Naive thymus-derived CD8-positive, alpha-beta T cell (primary cell): ENCODE results near the gene RBM18. TPM values are rescaled to one million over a fixed set of nuclear protein-coding genes. Genes with fewer than 3 reads are reported as not detected.

Experiments used
- ATAC-seq, 2 donors: fragments of 150-1000 bp; cut with Tn5 transposase in 1 of 2; sonication (Bioruptor Pico), chemical (Tn5 transposase) in 1 of 2; 1 replicate in 1 of 2; 2 replicates in 1 of 2; pipeline ENCODE4 v1.10.0; 2021; ENCODE audit warnings: mild to moderate bottlenecking in 2 of 2, moderate library complexity in 2 of 2
- POLR2A ChIA-PET: fragments of 350-600 bp; sonication (Branson Sonifier 250); formaldehyde crosslinking; loops from one replicate; lab custom pipeline; 2021; ENCODE audit warnings: antibody characterized with exemption; lab: Charles Lee
- DNase-seq, 10 donors: peaks; one replicate each; pipeline versions ENCODE4 v3.0.0 to v3.0.0-alpha.2; 2020 to 2022
- H3K27ac Mint-ChIP-seq, 10 donors: one replicate each; pipeline ENCODE4 v1.8.0; 2020 to 2022; ENCODE audit warnings: mild to moderate bottlenecking in 10 of 10, mixed read lengths in 10 of 10, moderate library complexity in 4 of 10, inconsistent platforms in 1 of 10
- H3K27me3 Mint-ChIP-seq, 5 donors: one replicate each; pipeline ENCODE4 v1.8.0; 2021 to 2022; ENCODE audit warnings: mixed read lengths in 5 of 5
- H3K36me3 Mint-ChIP-seq, 3 donors: one replicate each; pipeline ENCODE4 v1.8.0; 2020 to 2022; ENCODE audit warnings: mixed read lengths in 3 of 3, mild to moderate bottlenecking in 2 of 3, inconsistent platforms in 1 of 3
- H3K4me1 Mint-ChIP-seq, 4 donors: one replicate each; pipeline ENCODE4 v1.8.0; 2021 to 2022; ENCODE audit warnings: mixed read lengths in 4 of 4
- H3K4me3 Mint-ChIP-seq, 10 donors: one replicate each; pipeline ENCODE4 v1.8.0; 2020 to 2022; ENCODE audit warnings: mild to moderate bottlenecking in 10 of 10, mixed read lengths in 10 of 10, moderate library complexity in 6 of 10, inconsistent platforms in 1 of 10
- H3K9me3 Mint-ChIP-seq, 9 donors: one replicate each; pipeline ENCODE4 v1.8.0; 2020 to 2022; ENCODE audit warnings: mixed read lengths in 9 of 9, mild to moderate bottlenecking in 3 of 9, inconsistent platforms in 1 of 9, moderate library complexity in 1 of 9
- polyA plus RNA-seq, 3 donors: library from polyadenylated mRNA; unstranded; fragments of 300-500 nt; fragmentation: Illumina TruSeq; gene quantifications; one replicate each; pipeline ENCODE4 v1.2.3, GENCODE V29; 2021
- total RNA-seq, 8 experiments: library from RNA in 2 of 8; stranded (reverse) in 2 of 8; gene quantifications; one replicate each; pipeline ENCODE4 v1.2.3 and lab custom pipeline; 2021 to 2026

Gene RBM18
- total and polyA plus RNA-seq, 5 experiments from 2014 or later, result 15.1 to 19.8 (median 16.5) TPM

- H3K4me1 Mint-ChIP-seq, result no peaks in the 10 kb centered on the region
- ATAC-seq, result no peak
- no peaks in the 10 kb centered on the region for H3K9me3 Mint-ChIP-seq
Measured at GRCh38 chr9:122190597-122191381, 73.9 kb downstream of the RBM18 start.

GRCh38 chr9:122188369-122188768 is 76.3 kb downstream of the RBM18 start:
- Mint-ChIP-seq H3K4me3 (no peak overlapping the region), H3K27ac (no peak overlapping the region), H3K36me3 (no peaks in the 10 kb centered on the region), H3K9me3 (no peaks in the 10 kb centered on the region), H3K27me3 (peaks cover 0 to 4% (median 1%) of the 10 kb centered on the region in 5 donors), H3K4me1 (no peaks in the 10 kb centered on the region)
- ATAC-seq (no peak), DNase-seq (peak in 1 of 10 donors; percentile 34)
- POLR2A ChIA-PET, result no interaction called here

More at GRCh38 chr9:122190597-122191381, 73.9 kb downstream of the RBM18 start:
- POLR2A ChIA-PET, result interaction anchor here (0.5 kb wide), 1 partner anchor 138 kb away, joined by 3 read pairs; no protein-coding TSS in a partner anchor
- no peak for DNase-seq
- Mint-ChIP-seq H3K27me3 (peaks cover 0 to 2% (median 0%) of the 10 kb centered on the region in 5 donors), H3K36me3 (no peaks in the 10 kb centered on the region), H3K27ac (no peak overlapping the region), H3K4me3 (no peak overlapping the region)

Other genes starting within 250 kb of the RBM18 start
- gene TTLL11, start 171.5 kb downstream of the RBM18 start, total RNA-seq, result 1 to 10 TPM; 3.2 to 3.8 TPM
- gene TTLL11, start 171.5 kb downstream of the RBM18 start, polyA plus RNA-seq, result 1 to 10 TPM; 2.6 to 6.9 (median 6.1) TPM
- 10 to 100 TPM; 18.3 to 20.1 TPM for gene NDUFA8, start 105.1 kb downstream of the RBM18 start, total RNA-seq
- 10 to 100 TPM; 63.1 to 89.5 (median 81.4) TPM for gene NDUFA8, start 105.1 kb downstream of the RBM18 start, polyA plus RNA-seq
- not detected for gene MORN5, start 104.9 kb downstream of the RBM18 start, total RNA-seq
- gene MORN5, start 104.9 kb downstream of the RBM18 start, polyA plus RNA-seq, result not detected
- gene LHX6, start 35.9 kb downstream of the RBM18 start, total RNA-seq, result under 1 TPM in 1 of 2 experiments, not detected in 1; 0.60 TPM
- gene LHX6, start 35.9 kb downstream of the RBM18 start, polyA plus RNA-seq, result under 1 TPM in 1 of 3 donors, not detected in 2; 0.07 TPM
- 10 to 100 TPM; 36.3 to 40.9 TPM for gene MRRF, start within 50 bp of the RBM18 start, total RNA-seq
- gene MRRF, start within 50 bp of the RBM18 start, polyA plus RNA-seq, result 10 to 100 TPM; 17.0 to 25.4 (median 21.4) TPM
- gene PTGS1, start 106.2 kb upstream of the RBM18 start, total RNA-seq, result 1 to 10 TPM in 1 of 2 experiments, under 1 TPM in 1; 0.60 to 1.0 TPM
- under 1 TPM in 1 of 3 donors, not detected in 2; 0.22 TPM for gene PTGS1, start 106.2 kb upstream of the RBM18 start, polyA plus RNA-seq
- not detected for gene OR1J1, start 213.1 kb upstream of the RBM18 start, total RNA-seq
- gene OR1J1, start 213.1 kb upstream of the RBM18 start, polyA plus RNA-seq, result not detected
- gene OR1J2, start 246.0 kb upstream of the RBM18 start, total RNA-seq, result under 1 TPM in 1 of 2 experiments, not detected in 1; 0.85 TPM
- not detected for gene OR1J2, start 246.0 kb upstream of the RBM18 start, polyA plus RNA-seq